Stromal cell of bone marrow (primary cell): Measurements from ENCODE around the gene HDAC4.
A peak's percentile ranks its signal among the peaks of the same experiment; 100 is the strongest.

Experiments used
- DNase-seq: peaks from one replicate; pipeline ENCODE4 v3.0.0-alpha.2; 2012; ENCODE audit warnings: low read depth

HDAC4 gene

DNA sequence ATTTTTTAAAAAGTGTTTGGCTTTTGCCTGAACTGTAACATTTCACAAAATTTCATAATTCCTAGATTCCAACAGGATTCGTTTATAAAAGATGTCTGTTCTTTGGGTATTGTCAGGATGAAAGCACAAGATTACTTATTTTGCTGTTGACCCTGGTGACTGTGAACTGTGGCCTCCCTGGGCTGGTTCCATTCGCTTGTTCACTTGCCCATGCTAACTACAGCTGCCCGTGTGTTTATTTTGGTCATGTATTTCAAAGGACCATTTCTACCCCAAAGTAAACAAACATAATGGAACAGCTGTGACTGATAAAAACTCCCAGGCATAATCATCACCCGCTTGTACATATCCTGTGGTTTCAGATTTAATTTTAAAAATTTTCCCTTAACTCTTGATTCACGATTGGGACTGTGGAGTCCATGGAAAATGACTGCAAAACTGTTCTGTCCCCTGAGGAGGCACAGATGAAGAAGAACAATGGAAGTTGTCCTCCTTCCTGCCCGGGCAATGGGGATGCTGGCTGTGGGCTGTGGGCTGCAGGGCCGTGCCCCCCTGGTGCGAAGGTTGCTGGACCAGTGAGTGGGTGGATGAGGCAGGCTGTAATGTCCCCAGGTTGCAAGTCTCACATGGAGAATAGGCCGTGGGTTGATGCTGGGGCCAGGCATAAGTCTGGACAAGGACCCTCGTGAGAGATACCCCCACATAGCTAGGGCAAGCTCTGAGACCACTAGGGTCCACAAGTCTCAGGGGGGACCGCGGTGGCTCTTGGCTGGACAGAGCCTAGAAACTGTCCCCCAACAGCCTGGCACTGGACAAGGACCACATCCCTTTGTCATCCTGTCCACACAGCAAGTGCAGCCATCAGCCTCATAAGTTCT is 28.9 kb upstream of the HDAC4 start:
- DNase-seq, result no peak

DNA sequence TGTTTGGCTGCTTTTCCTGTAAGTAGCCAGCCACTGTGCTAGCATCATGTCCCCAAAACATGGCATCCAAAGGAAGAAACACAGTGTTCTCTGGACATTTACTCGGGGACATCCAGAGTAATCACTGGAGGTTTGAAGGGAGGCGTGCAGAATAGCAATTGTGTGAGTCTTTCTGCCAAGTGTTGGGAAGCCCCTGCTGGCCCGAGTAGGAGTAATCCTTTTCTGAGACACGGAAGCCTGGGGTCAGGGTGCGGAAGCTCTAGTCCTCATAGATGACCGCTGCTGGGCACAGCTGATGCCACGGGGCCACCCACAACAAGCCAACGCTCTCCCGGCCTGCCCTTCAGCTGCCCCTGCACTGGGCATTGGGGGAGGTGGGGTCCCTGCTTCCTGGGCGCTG is 24.8 kb upstream of the HDAC4 start:
- no peak for DNase-seq

- DNase-seq, result no peak
Observed at GRCh38 chr2:239424337-239425045, 23.7 kb upstream of the HDAC4 start.

DNA sequence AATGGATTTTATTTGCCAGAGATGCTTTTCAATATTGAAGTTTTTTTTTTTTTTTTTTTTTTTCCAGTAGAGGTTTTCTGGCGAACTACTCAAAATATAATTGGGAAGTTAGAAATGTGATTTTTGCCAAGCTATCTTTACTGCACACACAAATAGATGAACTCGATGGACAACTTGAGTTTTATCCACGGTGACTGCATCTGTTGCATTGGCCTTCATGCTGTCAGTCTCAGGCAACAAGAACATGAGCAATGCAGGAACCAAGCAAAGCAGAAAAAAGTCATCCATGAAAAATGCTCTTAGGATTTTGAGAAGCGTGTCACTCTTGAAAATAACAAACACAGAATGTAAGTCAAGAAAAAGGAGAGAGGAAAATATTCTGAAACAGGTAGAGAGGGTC is 22.7 kb upstream of the HDAC4 start:
- DNase-seq, result no peak

GRCh38 chr2:239421851-239422250 is 21.0 kb upstream of the HDAC4 start:
- DNase-seq, result no peak

GRCh38 chr2:239420082-239420481 is 19.3 kb upstream of the HDAC4 start:
- no peak for DNase-seq

- DNase-seq, result no peak
Observed at GRCh38 chr2:239418918-239419317, 18.1 kb upstream of the HDAC4 start.

- no peak for DNase-seq
Observed at GRCh38 chr2:239412905-239413603, 12.2 kb upstream of the HDAC4 start.

DNA sequence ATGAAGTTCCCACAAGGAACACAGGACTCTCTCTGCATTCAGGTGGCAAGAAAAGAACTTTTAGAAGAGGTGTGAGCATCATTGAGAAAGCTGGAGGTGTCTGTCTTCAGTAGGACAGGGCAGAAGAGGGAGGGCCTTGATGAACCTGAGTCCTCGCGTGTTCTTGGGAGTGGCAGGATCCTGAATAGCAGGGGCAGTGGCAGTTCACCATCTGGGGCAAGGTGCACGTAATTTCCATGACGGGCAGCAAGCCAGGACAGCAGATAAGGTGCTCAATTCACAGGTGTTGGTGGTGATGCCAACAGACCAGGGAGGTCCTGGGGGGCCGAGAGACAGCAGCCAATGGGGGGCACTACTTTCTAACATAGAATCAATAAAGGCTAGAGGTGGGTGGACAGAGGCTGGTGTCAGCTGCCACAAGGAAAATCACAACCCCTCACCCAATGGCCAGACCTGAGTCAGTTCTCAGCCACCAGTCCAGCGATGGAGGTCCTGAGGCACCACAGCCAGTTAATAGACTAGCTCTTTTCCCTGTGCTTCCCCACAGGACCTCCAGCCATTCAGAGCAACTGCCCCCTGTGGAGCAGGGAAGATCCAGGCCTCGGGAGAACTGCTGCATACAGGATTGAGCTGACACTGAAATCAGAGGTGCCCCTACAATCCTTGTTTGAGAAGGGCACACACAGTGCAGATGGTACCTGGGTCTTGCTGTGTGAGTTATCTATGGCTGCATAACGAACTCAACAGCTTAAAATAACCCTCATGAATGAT is 10.9 kb upstream of the HDAC4 start:
- DNase-seq, result no peak

GRCh38 chr2:239411117-239411516 is 10.3 kb upstream of the HDAC4 start:
- no peak for DNase-seq

- no peak for DNase-seq
Observed at GRCh38 chr2:239409976-239410375, 9.2 kb upstream of the HDAC4 start.

DNA sequence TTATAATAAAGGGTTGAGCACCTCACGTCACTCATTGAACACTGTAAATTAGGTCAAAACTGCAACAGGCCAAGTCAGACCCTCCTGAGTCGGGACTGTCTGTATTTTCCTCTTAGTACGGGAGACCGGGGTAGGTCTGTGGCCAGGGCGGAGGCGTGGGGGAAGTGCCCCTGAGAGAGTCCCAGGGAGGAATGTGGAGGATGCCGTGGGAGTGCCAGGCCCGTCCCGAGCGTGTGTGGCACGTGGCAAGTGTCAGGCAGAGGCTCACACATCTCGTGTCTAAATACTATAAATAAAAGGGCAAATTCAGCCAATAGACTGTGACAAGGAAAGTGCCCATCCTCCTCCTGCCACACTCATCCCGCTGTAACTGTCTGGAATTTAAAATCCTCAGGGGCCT is 6.3 kb upstream of the HDAC4 start:
- DNase-seq, result no peak

GRCh38 chr2:239406316-239406995 is 5.6 kb upstream of the HDAC4 start:
- no peak for DNase-seq

DNA sequence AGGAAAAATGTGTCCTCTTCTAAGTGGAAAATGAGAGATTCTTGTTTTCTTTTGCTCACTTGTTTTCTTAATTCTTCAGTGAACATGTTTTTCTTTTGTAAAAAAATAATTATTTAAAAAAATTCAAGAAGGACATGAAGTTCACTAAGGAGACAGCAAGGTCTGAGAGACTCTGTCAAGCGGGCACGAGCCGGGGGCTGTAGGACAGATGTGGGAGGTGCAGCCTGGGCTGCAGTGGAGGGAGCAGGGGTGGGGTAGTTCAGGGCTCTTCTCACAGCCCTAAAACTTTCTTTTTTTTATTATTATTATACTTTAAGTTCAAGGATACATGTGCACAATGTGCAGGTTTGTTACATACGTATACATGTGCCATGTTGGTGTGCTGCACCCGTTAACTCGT is 4.3 kb upstream of the HDAC4 start:
- DNase-seq, result no peak

DNA sequence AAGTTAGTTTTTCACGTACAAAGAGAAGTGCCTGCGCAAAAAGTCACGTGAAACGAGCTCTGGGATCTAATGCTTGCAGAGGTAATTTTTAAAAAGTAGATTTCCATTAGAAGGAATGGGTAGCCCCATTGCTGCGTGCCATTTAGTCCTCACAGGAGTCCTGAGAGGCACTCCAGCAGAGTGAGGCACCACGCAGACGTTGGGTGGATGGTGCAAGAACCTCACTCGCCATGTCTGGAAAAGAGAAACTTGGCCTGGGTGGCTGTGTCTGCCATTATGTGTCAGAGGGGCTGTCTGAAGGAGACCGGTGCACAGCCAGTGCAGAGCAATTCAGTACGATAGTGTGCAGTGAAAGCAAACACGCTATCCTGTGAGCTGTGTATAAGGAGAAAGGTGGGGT is 1.8 kb upstream of the HDAC4 start:
- no peak for DNase-seq

GRCh38 chr2:239401881-239402233 is 1.0 kb upstream of the HDAC4 start:
- DNase-seq, result no peak

DNA sequence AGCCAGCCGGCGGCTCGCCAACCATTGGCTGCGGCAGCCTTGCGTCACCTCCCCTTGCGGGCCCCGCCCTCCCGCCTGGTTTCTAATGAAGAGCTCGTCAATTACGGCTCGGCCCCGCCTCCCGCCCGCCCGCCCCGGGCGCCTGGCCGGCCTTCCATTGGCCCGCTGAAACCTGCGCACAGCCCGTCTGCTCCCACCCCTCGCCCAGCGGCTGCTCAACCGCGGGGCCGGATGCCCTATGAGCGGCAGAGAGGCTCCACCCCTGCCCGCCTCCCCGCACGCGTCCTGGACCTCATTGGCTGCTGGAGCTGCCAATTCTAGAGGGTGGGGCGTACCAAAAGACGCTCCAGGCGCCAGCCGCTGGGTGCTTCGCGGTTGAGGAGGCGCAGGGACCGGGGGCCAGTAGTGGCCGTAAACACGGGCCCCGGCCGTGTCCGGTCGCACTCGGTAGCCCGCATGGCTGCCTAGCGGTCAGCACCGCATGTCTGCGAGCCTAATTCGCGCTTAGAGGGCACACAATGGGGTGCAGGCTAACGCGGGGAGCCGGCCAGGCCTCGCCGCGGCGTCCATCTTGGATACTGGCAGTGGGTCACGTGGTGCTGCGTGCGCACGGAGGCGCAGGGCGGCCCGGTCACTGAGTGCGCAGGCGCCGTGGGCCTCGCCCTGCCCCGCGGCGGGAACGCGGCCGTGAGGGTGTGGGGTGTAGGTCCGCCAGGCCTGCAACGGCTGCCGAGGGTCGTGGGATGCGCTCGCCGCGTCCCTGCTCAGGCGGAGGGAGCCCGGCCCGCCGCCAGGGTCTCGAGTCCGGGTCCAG is 454 bp upstream of the HDAC4 start:
- DNase-seq, result peak; percentile 96

DNA sequence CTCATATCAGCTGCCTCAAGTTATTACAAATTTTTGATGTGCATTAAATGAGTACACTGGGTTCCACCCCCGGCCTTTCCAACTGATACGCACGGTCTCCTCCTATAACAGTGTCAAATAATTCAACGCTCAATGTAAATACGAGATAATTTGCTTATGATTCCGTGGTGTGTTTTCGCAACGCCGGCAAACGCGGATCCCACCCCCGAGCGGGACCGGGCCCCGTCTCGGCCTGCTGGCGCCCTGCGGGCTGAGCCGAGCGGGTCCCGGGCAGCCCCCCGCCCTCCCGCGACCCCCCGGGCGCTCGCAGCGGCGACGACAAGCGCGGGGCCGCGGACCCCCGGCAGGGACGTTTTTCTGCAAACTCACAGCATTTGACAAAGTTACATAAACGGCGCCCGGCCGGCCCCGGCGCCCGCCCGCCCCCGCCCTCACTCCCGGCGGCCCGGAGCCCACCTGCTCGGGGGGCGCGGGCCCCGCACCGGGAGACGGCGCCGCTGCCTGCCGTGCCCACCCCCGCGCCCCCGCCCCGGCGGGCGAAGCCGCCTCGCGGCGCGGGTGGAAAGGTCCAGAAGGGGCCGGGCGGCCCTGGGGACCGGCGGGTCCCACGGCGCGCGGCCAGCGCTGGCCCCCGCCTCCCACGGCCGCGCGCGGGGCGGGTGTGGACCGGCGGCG is 762 bp downstream of the HDAC4 start:
- DNase-seq, result no peak

DNA sequence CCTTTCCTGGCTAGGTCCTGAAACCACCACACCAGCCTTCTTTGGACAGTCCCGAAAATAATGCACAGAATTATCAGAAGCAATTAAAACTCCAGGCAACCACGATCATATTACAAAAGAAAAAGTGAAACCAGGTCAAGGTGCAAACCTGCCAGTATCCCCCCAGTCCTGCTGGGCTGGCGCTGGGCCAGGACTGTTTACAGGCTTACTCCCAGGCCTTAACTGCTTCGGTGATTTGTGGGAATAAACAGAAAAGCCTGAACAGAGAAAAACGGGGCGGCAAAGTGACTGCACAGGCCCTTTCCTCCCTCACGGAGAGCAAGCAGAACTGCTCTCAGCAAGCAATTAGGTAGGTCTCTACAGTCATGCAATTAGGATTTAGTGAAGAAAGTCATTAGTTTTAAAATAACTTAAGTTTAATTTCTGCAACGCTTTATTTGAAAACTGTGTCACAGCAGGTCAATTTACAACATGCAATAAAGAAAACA is 1.3 kb downstream of the HDAC4 start:
- DNase-seq, result no peak

DNA sequence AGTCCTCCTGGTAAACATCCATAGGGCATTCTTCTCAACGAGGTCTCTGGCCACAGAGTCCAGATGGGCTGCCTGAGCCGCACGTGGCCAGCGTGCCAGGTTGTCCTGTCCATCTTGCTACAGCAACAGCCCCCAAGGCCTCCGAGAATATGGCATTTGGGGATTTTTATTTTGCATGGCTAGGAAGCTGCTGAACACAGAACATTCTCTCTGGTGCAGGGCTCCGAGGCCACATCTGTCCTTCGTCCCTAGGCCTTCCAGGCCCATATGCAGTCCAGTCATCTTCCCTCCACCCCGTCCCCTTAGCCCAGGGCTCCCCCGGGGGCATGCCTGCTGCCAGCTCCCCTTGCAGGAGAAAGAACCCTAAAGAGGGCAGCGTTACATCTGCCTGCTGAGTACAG is 2.3 kb downstream of the HDAC4 start:
- DNase-seq, result no peak
